Loucy (cell line): ENCODE data around the gene RASA1.

Source experiments
- H2AFZ ChIP-seq: fragments of 200-600 bp; sonication (generic); 2 replicates; pipeline ENCODE4 v1.6.0; 2016; ENCODE audit warnings: antibody characterized with exemption, mild to moderate bottlenecking, low read length, moderate library complexity
- H3F3A ChIP-seq: fragments of 200-600 bp; 2 replicates; pipeline ENCODE4 v1.6.0; 2016; ENCODE audit warnings: antibody characterized with exemption, low read depth, mild to moderate bottlenecking
- H3K27me3 ChIP-seq: fragments of 200-600 bp; sonication (generic); 2 replicates; pipeline ENCODE4 v1.6.1; 2014; ENCODE audit warnings: low read length, mild to moderate bottlenecking; ENCODE audit not compliant: insufficient read depth, poor library complexity, severe bottlenecking
- H3K36me3 ChIP-seq: fragments of 200-600 bp; sonication (generic); 2 replicates; pipeline ENCODE4 v1.6.1; 2016; ENCODE audit warnings: low read length; ENCODE audit not compliant: insufficient read depth
- H3K4me1 ChIP-seq: fragments of 200-600 bp; sonication (generic); 2 replicates; pipeline ENCODE4 v1.5.1; 2014; ENCODE audit warnings: low read length, mild to moderate bottlenecking; ENCODE audit not compliant: insufficient read depth, poor library complexity, severe bottlenecking
- H3K4me2 ChIP-seq: fragments of 200-600 bp; sonication (generic); 2 replicates; pipeline ENCODE4 v1.6.0; 2014; ENCODE audit warnings: antibody characterized with exemption, low read length, low read depth, mild to moderate bottlenecking; ENCODE audit not compliant: poor library complexity, severe bottlenecking
- H3K4me3 ChIP-seq: fragments of 200-600 bp; sonication (generic); 2 replicates; pipeline ENCODE4 v1.5.1; 2014; ENCODE audit warnings: low read length, mild to moderate bottlenecking, mixed read lengths; ENCODE audit not compliant: poor library complexity, severe bottlenecking
- H3K79me2 ChIP-seq: fragments of 200-600 bp; sonication (generic); 2 replicates; pipeline ENCODE4 v1.6.1; 2014; ENCODE audit warnings: low read length; ENCODE audit not compliant: insufficient read depth
- H3K9ac ChIP-seq: fragments of 200-600 bp; sonication (generic); 2 replicates; pipeline ENCODE4 v1.6.0; 2014; ENCODE audit warnings: mild to moderate bottlenecking, low read depth, low read length, moderate library complexity; ENCODE audit not compliant: poor library complexity, severe bottlenecking
- H3K9me2 ChIP-seq: fragments of 200-600 bp; sonication (generic); replicated peaks from 2 replicates; pipeline ENCODE4 v1.6.1; 2016; ENCODE audit warnings: low read depth, low read length, mixed read lengths
- H3K9me3 ChIP-seq: fragments of 200-600 bp; sonication (generic); 2 replicates; pipeline ENCODE4 v1.6.1; 2014; ENCODE audit warnings: mild to moderate bottlenecking, antibody characterized with exemption, low read length, low read depth; ENCODE audit not compliant: insufficient read depth
- H4K20me1 ChIP-seq: fragments of 200-600 bp; sonication (generic); 2 replicates; pipeline ENCODE4 v1.6.0; 2014; ENCODE audit warnings: antibody characterized with exemption, low read length, mild to moderate bottlenecking; ENCODE audit not compliant: insufficient read depth, poor library complexity, severe bottlenecking
- CTCF ChIP-seq: fragments of 200-600 bp; sonication (generic); conservative IDR thresholded peaks from 2 replicates; pipeline ENCODE4 v1.5.1; 2014; ENCODE audit warnings: mild to moderate bottlenecking, antibody characterized with exemption, low read length
- EZH2phosphoT487 ChIP-seq: fragments of 200-600 bp; IDR thresholded peaks from 2 replicates; pipeline ENCODE4 v1.6.1; 2018; ENCODE audit warnings: antibody characterized with exemption, mild to moderate bottlenecking, moderate library complexity, borderline replicate concordance

RASA1 gene

GRCh38 chr5:87434461-87434860 lies 166.8 kb downstream of the RASA1 start:
- TF ChIP-seq CTCF (no peak), EZH2phosphoT487 (no peak)
- Histone ChIP-seq H3K27me3 (no peaks in the 10 kb centered on the region), H3K9me3 (no peaks in the 10 kb centered on the region), H3K4me1 (no peaks in the 10 kb centered on the region), H3K4me2 (no peak overlapping the region), H3K36me3 (no peaks in the 10 kb centered on the region), H3K79me2 (no peaks in the 10 kb centered on the region), H3F3A (no peaks in the 10 kb centered on the region), H3K4me3 (no peak overlapping the region), H4K20me1 (no peaks in the 10 kb centered on the region), H3K9me2 (no peaks in the 10 kb centered on the region), H3K9ac (no peak overlapping the region), H2AFZ (no peak overlapping the region)

GRCh38 chr5:87435144-87435694 lies 167.5 kb downstream of the RASA1 start:
- Histone ChIP-seq H3K79me2 (no peaks in the 10 kb centered on the region), H3K9me2 (no peaks in the 10 kb centered on the region), H3K9me3 (no peaks in the 10 kb centered on the region), H3K4me2 (no peak overlapping the region), H2AFZ (no peak overlapping the region), H3K4me3 (no peak overlapping the region), H3K4me1 (no peaks in the 10 kb centered on the region), H3F3A (no peaks in the 10 kb centered on the region), H3K27me3 (no peaks in the 10 kb centered on the region), H3K36me3 (no peaks in the 10 kb centered on the region), H3K9ac (no peak overlapping the region), H4K20me1 (no peaks in the 10 kb centered on the region)
- no peak for TF ChIP-seq EZH2phosphoT487
- no peak for TF ChIP-seq CTCF

GRCh38 chr5:87437724-87438123 lies 170.0 kb downstream of the RASA1 start:
- H3K4me1 ChIP-seq: no peaks in the 10 kb centered on the region
- H3K36me3 ChIP-seq: no peaks in the 10 kb centered on the region
- H3K4me2 ChIP-seq: no peak overlapping the region
- H3K9ac ChIP-seq: no peak overlapping the region
- TF ChIP-seq CTCF (no peak), EZH2phosphoT487 (no peak)
- H2AFZ ChIP-seq: no peak overlapping the region
- H3F3A ChIP-seq: no peaks in the 10 kb centered on the region
- no peaks in the 10 kb centered on the region for H4K20me1 ChIP-seq
- no peaks in the 10 kb centered on the region for H3K9me3 ChIP-seq
- H3K4me3 ChIP-seq: no peak overlapping the region
- no peaks in the 10 kb centered on the region for H3K79me2 ChIP-seq
- H3K9me2 ChIP-seq: no peaks in the 10 kb centered on the region
- H3K27me3 ChIP-seq: no peaks in the 10 kb centered on the region
